NT2/D1 (cell line): ENCODE results near the gene P4HTM.

Experiments used
- YY1 ChIP-seq: IDR thresholded peaks from 2 replicates; pipeline ENCODE4 v1.6.1; 2011; ENCODE audit not compliant: insufficient read length, insufficient read depth
- ZNF274 ChIP-seq: IDR thresholded peaks from 2 replicates; pipeline ENCODE4 v1.6.1; 2011; ENCODE audit warnings: mild to moderate bottlenecking, low read depth, low read length

DNA sequence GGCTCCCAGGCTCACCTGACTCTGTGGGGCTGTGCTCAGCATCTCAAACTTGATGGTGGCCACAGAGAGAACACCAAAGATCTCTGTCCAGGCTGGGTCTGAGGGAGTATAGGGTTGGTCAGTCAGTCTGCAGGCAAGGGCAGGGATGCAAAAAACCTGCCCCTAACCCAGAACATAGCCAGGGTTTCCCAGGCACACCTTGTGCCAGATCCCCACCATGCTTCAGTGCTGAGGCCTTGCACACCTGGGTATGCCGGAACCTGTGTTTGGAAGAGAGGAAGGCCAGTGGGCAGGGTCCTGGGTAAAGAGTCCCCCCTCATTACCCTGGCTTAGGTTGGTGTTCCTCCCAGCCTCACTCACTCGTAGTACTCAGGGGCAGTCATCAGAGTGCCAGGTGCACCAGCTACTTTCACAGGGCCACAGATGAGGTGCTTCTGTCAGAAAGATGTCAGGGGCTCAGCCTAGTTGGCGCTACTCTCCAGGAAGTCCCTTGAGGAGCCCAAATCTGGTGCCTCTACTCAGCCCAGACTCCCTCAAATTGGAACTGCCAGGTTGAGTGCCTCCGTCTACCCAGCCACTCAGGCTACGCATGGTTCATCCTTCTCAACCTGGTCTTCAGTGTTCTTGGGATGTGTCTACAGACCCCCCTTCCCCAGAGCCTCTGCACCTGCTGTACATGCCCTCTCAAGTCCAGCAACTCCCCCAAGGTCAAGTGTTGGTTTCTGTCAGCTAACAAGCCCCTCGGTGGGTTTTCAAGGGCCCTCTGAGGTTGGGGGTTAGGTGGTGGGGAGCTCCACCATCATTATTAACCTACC lies 26.6 kb downstream of the P4HTM start:
- no peak for TF ChIP-seq ZNF274
- TF ChIP-seq YY1: no peak
